Testis (tissue), 2 donors: ENCODE data around the gene GAK.

Experiments used
- POLR2A ChIP-seq: fragments of 450-650 bp; IDR thresholded peaks from one replicate; pipeline ENCODE4 v1.6.1; 2017; ENCODE audit warnings: antibody characterized with exemption, mild to moderate bottlenecking, moderate library complexity
- TF ChIP-seq, protein P1 (sequence below), 3 experiments: fragments of 450-650 bp in 2 of 3; fragments of 200-600 bp in 1 of 3; sonication (generic) in 1 of 3; IDR thresholded peaks; one replicate each; pipeline ENCODE4 v1.5.1; 2016 to 2019; ENCODE audit warnings: antibody characterized with exemption in 3 of 3, mild to moderate bottlenecking in 2 of 3, moderate library complexity in 1 of 3

- TF ChIP-seq, protein P1, sequence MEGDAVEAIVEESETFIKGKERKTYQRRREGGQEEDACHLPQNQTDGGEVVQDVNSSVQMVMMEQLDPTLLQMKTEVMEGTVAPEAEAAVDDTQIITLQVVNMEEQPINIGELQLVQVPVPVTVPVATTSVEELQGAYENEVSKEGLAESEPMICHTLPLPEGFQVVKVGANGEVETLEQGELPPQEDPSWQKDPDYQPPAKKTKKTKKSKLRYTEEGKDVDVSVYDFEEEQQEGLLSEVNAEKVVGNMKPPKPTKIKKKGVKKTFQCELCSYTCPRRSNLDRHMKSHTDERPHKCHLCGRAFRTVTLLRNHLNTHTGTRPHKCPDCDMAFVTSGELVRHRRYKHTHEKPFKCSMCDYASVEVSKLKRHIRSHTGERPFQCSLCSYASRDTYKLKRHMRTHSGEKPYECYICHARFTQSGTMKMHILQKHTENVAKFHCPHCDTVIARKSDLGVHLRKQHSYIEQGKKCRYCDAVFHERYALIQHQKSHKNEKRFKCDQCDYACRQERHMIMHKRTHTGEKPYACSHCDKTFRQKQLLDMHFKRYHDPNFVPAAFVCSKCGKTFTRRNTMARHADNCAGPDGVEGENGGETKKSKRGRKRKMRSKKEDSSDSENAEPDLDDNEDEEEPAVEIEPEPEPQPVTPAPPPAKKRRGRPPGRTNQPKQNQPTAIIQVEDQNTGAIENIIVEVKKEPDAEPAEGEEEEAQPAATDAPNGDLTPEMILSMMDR (IDR thresholded peaks at IDR 0.05), result no peak
- no peak for TF ChIP-seq POLR2A
Measured at GRCh38 chr4:889516-889915, 42.6 kb downstream of the GAK start.
